SK-N-SH treated with all-trans-retinoic acid at 6 μM for 48 hours (cell line): ENCODE results near the gene PAM16.

Experiments used
- ATAC-seq: fragments of 200-7000 bp; cut with Tn5 transposase; 3 replicates; pipeline ENCODE4 v1.9.1; 2020; ENCODE audit warnings: mild to moderate bottlenecking, moderate library complexity
- ARNTL ChIP-seq: fragments of 450-650 bp; formaldehyde crosslinking; IDR thresholded peaks from 2 replicates; pipeline ENCODE4 v1.5.0; 2020; ENCODE audit warnings: low read depth, mild to moderate bottlenecking, moderate library complexity, borderline replicate concordance
- BACH2 ChIP-seq: fragments of 250-450 bp; sonication (Bioruptor Pico); IDR thresholded peaks from 2 replicates; pipeline ENCODE4 v1.9.0; 2021; ENCODE audit warnings: mild to moderate bottlenecking, borderline replicate concordance
- CSDC2 ChIP-seq: fragments of 250-450 bp; sonication (Bioruptor Pico); IDR thresholded peaks from 2 replicates; pipeline ENCODE4 v1.5.0; 2020; ENCODE audit warnings: mild to moderate bottlenecking, moderate library complexity
- ESRRG ChIP-seq: fragments of 250-450 bp; sonication (Bioruptor Pico); IDR thresholded peaks from 2 replicates; pipeline ENCODE4 v1.6.1; 2021; ENCODE audit warnings: mild to moderate bottlenecking
- GLIS3 ChIP-seq: fragments of 250-450 bp; sonication (Bioruptor Pico); IDR thresholded peaks from 2 replicates; pipeline ENCODE4 v1.5.0; 2020; ENCODE audit warnings: mild to moderate bottlenecking, moderate library complexity
- ISL1 ChIP-seq: fragments of 250-450 bp; sonication (Bioruptor Pico); IDR thresholded peaks from 2 replicates; pipeline ENCODE4 v2.1.2; 2022; ENCODE audit warnings: mild to moderate bottlenecking, moderate library complexity
- POU6F1 ChIP-seq: fragments of 250-450 bp; sonication (Bioruptor Pico); IDR thresholded peaks from 2 replicates; pipeline ENCODE4 v1.8.0; 2021; ENCODE audit warnings: low read depth, mild to moderate bottlenecking, moderate library complexity, borderline replicate concordance
- RARB ChIP-seq: fragments of 250-450 bp; sonication (Bioruptor Pico); IDR thresholded peaks from 2 replicates; pipeline ENCODE4 v1.8.0; 2021; ENCODE audit warnings: mild to moderate bottlenecking, moderate library complexity
- SNAI2 ChIP-seq: fragments of 250-450 bp; sonication (Bioruptor Pico); IDR thresholded peaks from 2 replicates; pipeline ENCODE4 v1.5.0; 2020; ENCODE audit warnings: mild to moderate bottlenecking, moderate library complexity
- TCF4 ChIP-seq: fragments of 250-450 bp; sonication (Bioruptor Pico); IDR thresholded peaks from 2 replicates; pipeline ENCODE4 v1.8.0; 2021; ENCODE audit warnings: mild to moderate bottlenecking, moderate library complexity, borderline replicate concordance
- TOX ChIP-seq: fragments of 250-450 bp; sonication (Bioruptor Pico); IDR thresholded peaks from 2 replicates; pipeline ENCODE4 v1.8.0; 2021; ENCODE audit warnings: mild to moderate bottlenecking, moderate library complexity, borderline replicate concordance
- ZC3H10 ChIP-seq: fragments of 250-450 bp; sonication (Bioruptor Pico); IDR thresholded peaks from 2 replicates; pipeline ENCODE4 v1.5.1; 2021; ENCODE audit warnings: mild to moderate bottlenecking, moderate library complexity
- ZFP3 ChIP-seq: fragments of 250-450 bp; sonication (Bioruptor Pico); IDR thresholded peaks from 2 replicates; pipeline ENCODE4 v1.5.0; 2020; ENCODE audit warnings: mild to moderate bottlenecking, moderate library complexity
- ZFP30 ChIP-seq: fragments of 450-650 bp; formaldehyde crosslinking; IDR thresholded peaks from 2 replicates; pipeline ENCODE4 v1.5.0; 2022; ENCODE audit warnings: mild to moderate bottlenecking, moderate library complexity
- ZNF565 ChIP-seq: fragments of 450-650 bp; formaldehyde crosslinking; conservative IDR thresholded peaks from 2 replicates; pipeline ENCODE4 v1.5.0; 2020; ENCODE audit warnings: low read depth, mild to moderate bottlenecking, moderate library complexity
- ZNF70 ChIP-seq: fragments of 450-650 bp; formaldehyde crosslinking; IDR thresholded peaks from 2 replicates; pipeline ENCODE4 v1.5.0; 2020; ENCODE audit warnings: mild to moderate bottlenecking, moderate library complexity
- ZNF8 ChIP-seq: fragments of 450-650 bp; formaldehyde crosslinking; IDR thresholded peaks from 2 replicates; pipeline ENCODE4 v1.5.0; 2020; ENCODE audit warnings: mild to moderate bottlenecking, moderate library complexity
- TF ChIP-seq, protein P1 (sequence below): fragments of 250-450 bp; sonication (Bioruptor Pico); IDR thresholded peaks from 2 replicates; pipeline ENCODE4 v1.5.1; 2020; ENCODE audit warnings: low read depth, mild to moderate bottlenecking, moderate library complexity
- TF ChIP-seq, protein P2 (sequence below): fragments of 250-450 bp; sonication (Bioruptor Pico); IDR thresholded peaks from 2 replicates; pipeline ENCODE4 v1.8.0; 2020; ENCODE audit warnings: mild to moderate bottlenecking, moderate library complexity, borderline replicate concordance
- TF ChIP-seq, protein P3 (sequence below): fragments of 250-450 bp; sonication (Bioruptor Pico); IDR thresholded peaks from 2 replicates; pipeline ENCODE4 v1.5.0; 2020; ENCODE audit warnings: mild to moderate bottlenecking, moderate library complexity
- TF ChIP-seq, protein P4 (sequence below): fragments of 250-450 bp; sonication (Bioruptor Pico); IDR thresholded peaks from 2 replicates; pipeline ENCODE4 v1.5.1; 2021; ENCODE audit warnings: mild to moderate bottlenecking, moderate library complexity

Gene PAM16

DNA sequence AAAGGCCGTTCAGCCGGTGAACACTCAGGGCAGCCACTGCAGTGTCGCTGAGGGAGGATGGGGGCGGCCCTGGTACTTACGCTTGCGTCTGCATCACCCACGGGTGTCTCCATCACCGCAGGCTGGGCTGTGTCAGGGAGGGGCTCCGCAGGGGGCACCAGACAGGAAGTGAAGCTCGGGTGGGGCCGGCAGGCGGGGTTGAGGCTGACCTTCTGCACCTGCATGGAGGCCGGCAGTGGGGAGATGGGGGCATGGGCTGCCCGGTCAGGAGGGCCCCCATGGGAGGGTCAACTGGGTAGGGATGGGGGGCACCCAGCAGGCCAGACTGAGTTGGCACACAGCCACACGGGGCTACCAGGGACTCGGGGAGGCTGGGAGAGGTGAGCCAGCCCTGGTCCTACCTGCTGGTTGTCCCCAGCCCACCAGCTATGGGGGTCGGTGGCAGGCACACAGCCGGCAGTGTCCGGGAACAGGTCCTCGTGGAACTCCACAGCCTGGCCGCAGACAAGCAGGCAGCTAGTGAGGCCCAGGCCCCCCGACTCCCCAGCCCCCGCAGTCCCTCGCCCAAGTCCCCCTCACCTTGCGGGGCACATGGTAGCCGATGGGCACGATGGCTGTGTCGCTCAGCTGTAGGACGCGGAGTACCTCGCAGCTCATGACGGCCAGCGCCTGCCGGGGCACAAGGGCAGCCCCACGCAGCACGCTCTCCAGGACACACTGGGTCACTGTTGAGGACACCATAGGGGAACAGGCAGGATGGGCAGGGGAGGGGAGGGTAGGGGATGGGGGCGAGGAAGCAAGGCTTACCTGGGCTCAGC is 13.3 kb upstream of the PAM16 start:
- TF ChIP-seq ZC3H10 (CRISPR knock-in tag) (no peak), ARNTL (CRISPR knock-in tag) (no peak), ZFP3 (CRISPR knock-in tag) (no peak), POU6F1 (CRISPR knock-in tag) (no peak), RARB (CRISPR knock-in tag) (no peak), ISL1 (no peak), ZNF8 (no peak), ZNF565 (no peak), SNAI2 (no peak), TCF4 (CRISPR knock-in tag) (no peak), ZFP30 (CRISPR knock-in tag) (no peak), GLIS3 (CRISPR knock-in tag) (no peak), TOX (CRISPR knock-in tag) (no peak), ESRRG (no peak), BACH2 (CRISPR knock-in tag) (no peak), ZNF70 (CRISPR knock-in tag) (no peak)
- TF ChIP-seq, protein P1, sequence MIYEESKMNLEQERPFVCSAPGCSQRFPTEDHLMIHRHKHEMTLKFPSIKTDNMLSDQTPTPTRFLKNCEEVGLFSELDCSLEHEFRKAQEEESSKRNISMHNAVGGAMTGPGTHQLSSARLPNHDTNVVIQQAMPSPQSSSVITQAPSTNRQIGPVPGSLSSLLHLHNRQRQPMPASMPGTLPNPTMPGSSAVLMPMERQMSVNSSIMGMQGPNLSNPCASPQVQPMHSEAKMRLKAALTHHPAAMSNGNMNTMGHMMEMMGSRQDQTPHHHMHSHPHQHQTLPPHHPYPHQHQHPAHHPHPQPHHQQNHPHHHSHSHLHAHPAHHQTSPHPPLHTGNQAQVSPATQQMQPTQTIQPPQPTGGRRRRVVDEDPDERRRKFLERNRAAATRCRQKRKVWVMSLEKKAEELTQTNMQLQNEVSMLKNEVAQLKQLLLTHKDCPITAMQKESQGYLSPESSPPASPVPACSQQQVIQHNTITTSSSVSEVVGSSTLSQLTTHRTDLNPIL (CRISPR knock-in tag), result no peak
- TF ChIP-seq, protein P2, sequence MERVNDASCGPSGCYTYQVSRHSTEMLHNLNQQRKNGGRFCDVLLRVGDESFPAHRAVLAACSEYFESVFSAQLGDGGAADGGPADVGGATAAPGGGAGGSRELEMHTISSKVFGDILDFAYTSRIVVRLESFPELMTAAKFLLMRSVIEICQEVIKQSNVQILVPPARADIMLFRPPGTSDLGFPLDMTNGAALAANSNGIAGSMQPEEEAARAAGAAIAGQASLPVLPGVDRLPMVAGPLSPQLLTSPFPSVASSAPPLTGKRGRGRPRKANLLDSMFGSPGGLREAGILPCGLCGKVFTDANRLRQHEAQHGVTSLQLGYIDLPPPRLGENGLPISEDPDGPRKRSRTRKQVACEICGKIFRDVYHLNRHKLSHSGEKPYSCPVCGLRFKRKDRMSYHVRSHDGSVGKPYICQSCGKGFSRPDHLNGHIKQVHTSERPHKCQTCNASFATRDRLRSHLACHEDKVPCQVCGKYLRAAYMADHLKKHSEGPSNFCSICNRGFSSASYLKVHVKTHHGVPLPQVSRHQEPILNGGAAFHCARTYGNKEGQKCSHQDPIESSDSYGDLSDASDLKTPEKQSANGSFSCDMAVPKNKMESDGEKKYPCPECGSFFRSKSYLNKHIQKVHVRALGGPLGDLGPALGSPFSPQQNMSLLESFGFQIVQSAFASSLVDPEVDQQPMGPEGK (CRISPR knock-in tag), result no peak
- TF ChIP-seq, protein P3, sequence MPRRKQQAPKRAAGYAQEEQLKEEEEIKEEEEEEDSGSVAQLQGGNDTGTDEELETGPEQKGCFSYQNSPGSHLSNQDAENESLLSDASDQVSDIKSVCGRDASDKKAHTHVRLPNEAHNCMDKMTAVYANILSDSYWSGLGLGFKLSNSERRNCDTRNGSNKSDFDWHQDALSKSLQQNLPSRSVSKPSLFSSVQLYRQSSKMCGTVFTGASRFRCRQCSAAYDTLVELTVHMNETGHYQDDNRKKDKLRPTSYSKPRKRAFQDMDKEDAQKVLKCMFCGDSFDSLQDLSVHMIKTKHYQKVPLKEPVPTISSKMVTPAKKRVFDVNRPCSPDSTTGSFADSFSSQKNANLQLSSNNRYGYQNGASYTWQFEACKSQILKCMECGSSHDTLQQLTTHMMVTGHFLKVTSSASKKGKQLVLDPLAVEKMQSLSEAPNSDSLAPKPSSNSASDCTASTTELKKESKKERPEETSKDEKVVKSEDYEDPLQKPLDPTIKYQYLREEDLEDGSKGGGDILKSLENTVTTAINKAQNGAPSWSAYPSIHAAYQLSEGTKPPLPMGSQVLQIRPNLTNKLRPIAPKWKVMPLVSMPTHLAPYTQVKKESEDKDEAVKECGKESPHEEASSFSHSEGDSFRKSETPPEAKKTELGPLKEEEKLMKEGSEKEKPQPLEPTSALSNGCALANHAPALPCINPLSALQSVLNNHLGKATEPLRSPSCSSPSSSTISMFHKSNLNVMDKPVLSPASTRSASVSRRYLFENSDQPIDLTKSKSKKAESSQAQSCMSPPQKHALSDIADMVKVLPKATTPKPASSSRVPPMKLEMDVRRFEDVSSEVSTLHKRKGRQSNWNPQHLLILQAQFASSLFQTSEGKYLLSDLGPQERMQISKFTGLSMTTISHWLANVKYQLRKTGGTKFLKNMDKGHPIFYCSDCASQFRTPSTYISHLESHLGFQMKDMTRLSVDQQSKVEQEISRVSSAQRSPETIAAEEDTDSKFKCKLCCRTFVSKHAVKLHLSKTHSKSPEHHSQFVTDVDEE (CRISPR knock-in tag), result no peak
- TF ChIP-seq, protein P4, sequence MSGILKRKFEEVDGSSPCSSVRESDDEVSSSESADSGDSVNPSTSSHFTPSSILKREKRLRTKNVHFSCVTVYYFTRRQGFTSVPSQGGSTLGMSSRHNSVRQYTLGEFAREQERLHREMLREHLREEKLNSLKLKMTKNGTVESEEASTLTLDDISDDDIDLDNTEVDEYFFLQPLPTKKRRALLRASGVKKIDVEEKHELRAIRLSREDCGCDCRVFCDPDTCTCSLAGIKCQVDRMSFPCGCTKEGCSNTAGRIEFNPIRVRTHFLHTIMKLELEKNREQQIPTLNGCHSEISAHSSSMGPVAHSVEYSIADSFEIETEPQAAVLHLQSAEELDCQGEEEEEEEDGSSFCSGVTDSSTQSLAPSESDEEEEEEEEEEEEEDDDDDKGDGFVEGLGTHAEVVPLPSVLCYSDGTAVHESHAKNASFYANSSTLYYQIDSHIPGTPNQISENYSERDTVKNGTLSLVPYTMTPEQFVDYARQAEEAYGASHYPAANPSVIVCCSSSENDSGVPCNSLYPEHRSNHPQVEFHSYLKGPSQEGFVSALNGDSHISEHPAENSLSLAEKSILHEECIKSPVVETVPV (CRISPR knock-in tag), result no peak
- no peak for ATAC-seq

DNA sequence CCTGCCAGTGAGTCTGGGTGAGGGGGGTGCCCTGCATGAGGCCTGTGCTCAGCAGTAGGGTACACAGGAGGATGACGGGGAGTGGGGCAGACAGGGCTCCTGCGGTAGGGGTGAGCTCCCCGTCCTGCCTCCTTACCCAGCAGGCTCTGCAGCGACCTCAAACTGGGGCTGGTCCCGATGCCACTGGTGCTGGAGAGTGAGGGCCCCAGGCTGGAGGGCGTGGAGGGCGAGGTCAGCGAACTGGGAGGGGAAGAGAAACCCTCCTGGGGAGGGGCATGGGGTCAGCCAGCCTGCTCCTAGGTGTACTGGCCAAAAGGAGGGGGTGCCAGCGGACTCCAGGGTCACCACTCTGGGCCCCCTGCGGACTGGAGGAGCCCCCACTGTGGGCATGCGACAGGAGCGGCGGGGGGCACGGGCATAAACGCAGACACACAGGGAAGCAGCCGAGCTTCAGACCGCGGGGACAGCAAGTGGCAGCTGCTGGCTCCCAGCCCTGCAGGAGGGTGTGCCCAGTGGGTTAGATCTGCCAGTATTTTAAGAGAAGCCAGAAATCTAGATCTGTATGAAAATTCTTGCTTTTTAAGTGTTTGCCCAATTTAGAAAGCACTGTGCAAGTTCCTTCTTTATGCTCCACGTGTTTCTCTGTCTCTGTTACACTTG is 11.5 kb upstream of the PAM16 start:
- TF ChIP-seq TCF4 (CRISPR knock-in tag), result no peak
- TF ChIP-seq, all 23 proteins: peak for 0
- no peak for ATAC-seq

DNA sequence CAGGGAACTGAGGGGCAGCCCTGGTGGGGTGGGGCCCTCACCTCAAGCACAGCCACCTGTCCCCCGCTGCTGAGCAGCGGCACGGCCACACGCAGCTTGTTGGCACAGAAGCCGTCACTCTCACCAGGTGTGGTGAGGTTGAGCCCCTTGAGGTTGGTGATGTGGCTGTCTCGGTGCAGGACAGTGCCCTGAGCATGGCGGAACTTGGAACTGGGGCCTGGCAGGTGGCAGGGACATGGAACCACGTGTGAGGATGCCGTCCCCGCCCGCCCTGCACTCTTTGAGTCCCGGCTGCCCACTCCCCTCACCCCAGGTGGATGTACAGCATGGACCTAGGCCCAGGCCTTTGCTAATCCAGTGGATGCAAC is 10.8 kb upstream of the PAM16 start:
- TF ChIP-seq, protein P3 (CRISPR knock-in tag), result no peak
- no peak for TF ChIP-seq ARNTL (CRISPR knock-in tag)
- no peak for TF ChIP-seq ZC3H10 (CRISPR knock-in tag)
- TF ChIP-seq TCF4 (CRISPR knock-in tag), result no peak
- TF ChIP-seq ISL1, result no peak
- no peak for TF ChIP-seq CSDC2 (CRISPR knock-in tag)
- TF ChIP-seq GLIS3 (CRISPR knock-in tag), result no peak
- TF ChIP-seq, protein P1 (CRISPR knock-in tag), result no peak
- no peak for ATAC-seq
